Endothelial cell of umbilical vein (primary cell): ENCODE data around the gene NTF4. TPM values are rescaled to one million over a fixed set of nuclear protein-coding genes. Genes with fewer than 3 reads are reported as not detected.
"Not testable (repeated sequence)": the region's sequence is repeated elsewhere in the genome, so short reads cannot be mapped to it uniquely, and the experiment has no call there.

ENCODE experiments used
- BruUV-seq: library from RNA; stranded (reverse); fragments of 400-500 nt; replicated peaks from 2 replicates; lab custom pipeline; 2021; lab: Mats Ljungman, UMichigan
- CTCF ChIA-PET: fragments of 300-600, 350-600 bp; sonication (Branson Sonifier 250); formaldehyde crosslinking; loops from one replicate; lab custom pipeline; 2021; ENCODE audit warnings: antibody characterized with exemption, inconsistent platforms; lab: Charles Lee
- POLR2A ChIA-PET: fragments of 300-600, 350-600 bp; sonication (Branson Sonifier 250); formaldehyde crosslinking; loops from one replicate; lab custom pipeline; 2021; ENCODE audit warnings: antibody characterized with exemption, inconsistent platforms; lab: Charles Lee
- DNase-seq: peaks from one replicate; pipeline ENCODE4 v3.0.0-alpha.2; 2011; ENCODE audit warnings: low read depth, low spot score
- FAIRE-seq: peaks from 2 replicates; lab custom pipeline; 2011; peaks lifted over from hg19 to GRCh38; lab: Jason Lieb, UNC
- H2AFZ ChIP-seq: 2 replicates; pipeline ENCODE4 v1.6.0; 2012; ENCODE audit warnings: low read depth, low read length, control low read depth, inconsistent platforms
- H3K27ac ChIP-seq: 2 replicates; pipeline ENCODE4 v1.5.1; 2011; ENCODE audit warnings: low read depth, mild to moderate bottlenecking, control low read depth, low read length, moderate library complexity; ENCODE audit not compliant: insufficient read depth
- H3K27me3 ChIP-seq, 2 experiments: 2 replicates each; pipeline versions ENCODE4 v1.6.0 to v1.6.1; 2011; ENCODE audit warnings: low read length in 2 of 2, mixed read lengths in 1 of 2; ENCODE audit not compliant: control insufficient read depth in 2 of 2, insufficient read depth in 2 of 2
- H3K36me3 ChIP-seq, 2 experiments: 2 replicates in 1 of 2; 3 replicates in 1 of 2; pipeline ENCODE4 v1.5.1; 2011; ENCODE audit warnings: low read length in 2 of 2, mild to moderate bottlenecking in 1 of 2, moderate library complexity in 1 of 2; ENCODE audit not compliant: control insufficient read depth in 2 of 2, insufficient read depth in 2 of 2; ENCODE audit errors: extremely low read depth in 1 of 2
- H3K4me1 ChIP-seq: 3 replicates; pipeline ENCODE4 v1.5.1; 2011; ENCODE audit warnings: mild to moderate bottlenecking, low read length; ENCODE audit not compliant: control insufficient read depth, insufficient read depth; ENCODE audit errors: extremely low read depth
- H3K4me2 ChIP-seq: 2 replicates; pipeline ENCODE4 v1.6.1; 2011; ENCODE audit warnings: low read length, control low read depth, mixed read lengths; ENCODE audit not compliant: insufficient read depth
- H3K4me3 ChIP-seq, 3 experiments: fragments of 200-600 bp in 1 of 3; sonication (generic), shearing (Covaris generic) in 1 of 3; replicated peaks in 1 of 3; 2 replicates each; pipeline ENCODE4 v1.5.1; 2011 to 2016; ENCODE audit warnings: control low read depth in 3 of 3, low read length in 3 of 3, mild to moderate bottlenecking in 2 of 3, inconsistent platforms in 1 of 3, low read depth in 1 of 3, moderate library complexity in 1 of 3; ENCODE audit not compliant: insufficient read depth in 1 of 3
- H3K79me2 ChIP-seq: 2 replicates; pipeline ENCODE4 v1.6.0; 2012; ENCODE audit warnings: low read length, inconsistent platforms; ENCODE audit not compliant: control insufficient read depth, insufficient read depth
- H3K9ac ChIP-seq: replicated peaks from 2 replicates; pipeline ENCODE3; 2011; ENCODE audit warnings: low read length, control low read depth; ENCODE audit not compliant: insufficient read depth; ENCODE audit errors: extremely low read depth
- H3K9me1 ChIP-seq: replicated peaks from 3 replicates; pipeline ENCODE4 v1.6.0; 2011; ENCODE audit warnings: mild to moderate bottlenecking, low read length; ENCODE audit not compliant: control insufficient read depth, insufficient read depth; ENCODE audit errors: extremely low read depth
- H3K9me3 ChIP-seq: replicated peaks from 2 replicates; pipeline ENCODE4 v1.5.1; 2012; ENCODE audit warnings: low read length, inconsistent platforms; ENCODE audit not compliant: control insufficient read depth, insufficient read depth
- H4K20me1 ChIP-seq: replicated peaks from 2 replicates; pipeline ENCODE3; 2011; ENCODE audit warnings: mild to moderate bottlenecking, low read length; ENCODE audit not compliant: control insufficient read depth, insufficient read depth; ENCODE audit errors: extremely low read depth
- CTCF ChIP-seq, 2 donors: IDR thresholded peaks; 1 replicate in 1 of 2; 2 replicates in 1 of 2; pipeline ENCODE4 v1.5.1; 2011; ENCODE audit warnings: low read length in 2 of 2, mild to moderate bottlenecking in 2 of 2, moderate library complexity in 2 of 2, control low read depth in 1 of 2, inconsistent platforms in 1 of 2, low read depth in 1 of 2; ENCODE audit not compliant: insufficient read depth in 1 of 2; ENCODE audit errors: extremely low read depth in 1 of 2
- EZH2 ChIP-seq: IDR thresholded peaks from 2 replicates; pipeline ENCODE4 v1.6.1; 2012; ENCODE audit warnings: borderline replicate concordance, low read depth, mild to moderate bottlenecking, moderate library complexity, low read length, inconsistent platforms; ENCODE audit not compliant: severe bottlenecking
- FOS ChIP-seq: IDR thresholded peaks from 2 replicates; pipeline ENCODE4 v1.6.1; 2011; ENCODE audit warnings: mild to moderate bottlenecking, low read length, moderate library complexity, borderline replicate concordance; ENCODE audit not compliant: insufficient read depth
- GATA2 ChIP-seq: IDR thresholded peaks from 2 replicates; pipeline ENCODE4 v1.7.0; 2011; ENCODE audit warnings: low read depth, mild to moderate bottlenecking, moderate library complexity, mixed read lengths, low read length; ENCODE audit not compliant: insufficient read length, insufficient read depth
- JUN ChIP-seq: IDR thresholded peaks from 2 replicates; pipeline ENCODE4 v1.6.1; 2011; ENCODE audit warnings: borderline replicate concordance, low read depth; ENCODE audit not compliant: insufficient read length, insufficient read depth
- MYC ChIP-seq: IDR thresholded peaks from one replicate; pipeline ENCODE4 v1.6.1; 2011; ENCODE audit warnings: mild to moderate bottlenecking, low read depth, low read length
- POLR2AphosphoS5 ChIP-seq: IDR thresholded peaks from 2 replicates; pipeline ENCODE4 v1.6.1; 2012; ENCODE audit warnings: low read depth, mild to moderate bottlenecking, control low read depth, low read length, moderate library complexity; ENCODE audit not compliant: insufficient read depth
- dilution Hi-C: fragments of 300-500 bp; cut with MboI; formaldehyde crosslinking; loops from one replicate; pipeline ENCODE4 v1.15.0; 2019; ENCODE audit warnings: low sequenced_read_pairs; ENCODE audit not compliant: extremely low pct_ligation_motif_present
- intact Hi-C: fragments of 100-400 bp; cut with micrococcal nuclease; formaldehyde crosslinking; loops from one replicate; pipeline ENCODE4 v1.10.0; 2022
- polyA plus RNA-seq, 4 experiments: library from polyadenylated mRNA; depleted of rRNA in 3 of 4; stranded (reverse) in 3 of 4; unstranded in 1 of 4; fragments of >200 nt; gene quantifications; 2 replicates each; pipeline versions ENCODE4 v1.2.1 to v1.2.3, GENCODE V29; 2011 to 2012; ENCODE audit warnings: missing spikeins in 1 of 4
- total RNA-seq: library from RNA; stranded (reverse); gene quantifications from 2 replicates; pipeline ENCODE4 v1.2.3, GENCODE V29; 2021
- TF ChIP-seq, protein P1 (sequence below): IDR thresholded peaks from 2 replicates; pipeline ENCODE4 v1.6.1; 2011; ENCODE audit not compliant: insufficient read depth, insufficient read length

NTF4 gene
- total and polyA plus RNA-seq, 2 donors (not counting 3 experiments of a cell fraction or from before 2014, with no cell fraction given) = not detected

DNA sequence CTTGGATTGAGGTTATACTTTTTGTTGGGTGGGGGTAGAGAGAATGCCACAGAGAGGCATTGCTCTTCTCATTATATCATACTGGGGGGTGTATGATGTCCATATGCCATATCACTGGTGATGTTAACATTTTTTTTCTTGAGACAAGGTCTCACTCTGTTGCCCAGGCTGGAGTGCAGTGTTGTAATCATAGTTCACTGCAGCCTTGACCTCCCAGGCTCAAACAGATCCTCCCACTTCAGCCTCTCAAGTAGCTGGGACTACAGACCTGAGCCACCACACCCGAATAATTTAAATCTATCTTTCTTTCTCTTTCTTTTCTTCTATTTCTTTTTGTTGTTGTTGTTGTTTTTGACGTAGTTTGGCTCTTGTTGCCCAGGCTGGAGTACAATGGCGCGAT is 15.8 kb upstream of the NTF4 start:
- Histone ChIP-seq H3K9ac (no peak overlapping the region), H3K27me3 (peaks cover 2 to 3% of the 10 kb centered on the region in 2 experiments), H2AFZ (no peak overlapping the region), H4K20me1 (no peaks in the 10 kb centered on the region), H3K4me2 (no peak overlapping the region), H3K4me1 (no peaks in the 10 kb centered on the region), H3K27ac (no peak overlapping the region), H3K9me3 (no peaks in the 10 kb centered on the region), H3K4me3 (no peak overlapping the region), H3K79me2 (peaks cover under 1% of the 10 kb centered on the region), H3K9me1 (no peaks in the 10 kb centered on the region), H3K36me3 (no peaks in the 10 kb centered on the region)
- ChIA-PET POLR2A (no interaction called here), CTCF (no interaction called here)
- no peak for TF ChIP-seq JUN
- TF ChIP-seq POLR2AphosphoS5 = no peak
- no peak for TF ChIP-seq GATA2
- no peak for TF ChIP-seq EZH2
- no peak for TF ChIP-seq FOS
- TF ChIP-seq, protein P1, sequence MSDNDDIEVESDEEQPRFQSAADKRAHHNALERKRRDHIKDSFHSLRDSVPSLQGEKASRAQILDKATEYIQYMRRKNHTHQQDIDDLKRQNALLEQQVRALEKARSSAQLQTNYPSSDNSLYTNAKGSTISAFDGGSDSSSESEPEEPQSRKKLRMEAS = no peak
- no peak for TF ChIP-seq MYC
- DNase-seq (no peak), FAIRE-seq (no peak)
- dilution Hi-C loops = no loop called here
- BruUV-seq = no TSS peak
- intact Hi-C loops = no loop called here

GRCh38 chr19:49074869-49075268 is 10.3 kb upstream of the NTF4 start:
- BruUV-seq, dilution Hi-C loops: not testable (repeated sequence)

More at GRCh38 chr19:49074869-49075268, 10.3 kb upstream of the NTF4 start:
- peak; percentile 51 for DNase-seq
- H3K9me3 ChIP-seq, H3K4me3 ChIP-seq, H4K20me1 ChIP-seq, H3K9ac ChIP-seq, H3K9me1 ChIP-seq, H3K4me2 ChIP-seq, H3K79me2 ChIP-seq, POLR2A ChIA-PET, H2AFZ ChIP-seq, H3K4me1 ChIP-seq, H3K36me3 ChIP-seq, H3K27ac ChIP-seq: not testable (repeated sequence)
- intact Hi-C loops = loop anchor here (1.0 to 2.0 kb wide), 3 partner anchors 71 to 151 kb away; no protein-coding TSS in a partner anchor
- CTCF ChIA-PET = interaction anchor here (0.7 to 3.4 kb wide), 12 partner anchors 10 to 150 kb away, joined by 3 to 18 read pairs (median 5); partner anchors contain the start of gene NTF4
- peak; percentile 89 for FAIRE-seq
- peak; percentile 35 to 64 for TF ChIP-seq CTCF (IDR thresholded peaks at IDR 0.05; ENCODE audit: extremely low read depth in 1 of 2, insufficient read depth in 1 of 2, low read depth in 1 of 2, low read length in 2 of 2)
- peaks cover 21 to 22% of the 10 kb centered on the region in 2 experiments for H3K27me3 ChIP-seq
